SU-DHL-6 (cell line): ENCODE results near the gene SETBP1.

Experiments used
- CTCF ChIP-seq: fragments of 200-600 bp; sonication (generic); IDR thresholded peaks from one replicate; pipeline ENCODE4 v1.5.1; 2017; ENCODE audit warnings: antibody characterized with exemption, mild to moderate bottlenecking, low read length, moderate library complexity; ENCODE audit not compliant: insufficient read depth, poor library complexity, severe bottlenecking
- EZH2phosphoT487 ChIP-seq: fragments of 200-600 bp; sonication (generic), shearing (Covaris generic); conservative IDR thresholded peaks from 2 replicates; pipeline ENCODE4 v1.6.1; 2018; ENCODE audit warnings: mild to moderate bottlenecking, antibody characterized with exemption, low read length, moderate library complexity, mixed read lengths

GRCh38 chr18:45116116-45116515 is 435.4 kb downstream of the SETBP1 start:
- TF ChIP-seq CTCF, result no peak
- no peak for TF ChIP-seq EZH2phosphoT487
